Activated T-helper 2 cell treated with anti-CD3 and anti-CD28 coated beads, Interferon-gamma antibody, Interleukin-2, Interleukin-4, amounts not matched to agents 10 μg/mL and 5 μg/mL and 100 μg/mL, durations not matched to agents 14 hours and 24 hours and 36 hours (primary cell): ENCODE measurements around the gene SPACA1. TPM values are rescaled to one million over a fixed set of nuclear protein-coding genes. Genes with fewer than 3 reads are reported as not detected.

ENCODE experiments used
- DNase-seq: peaks from one replicate; pipeline ENCODE4 v3.0.0; 2021; ENCODE audit warnings: low spot score
- H3K27ac Mint-ChIP-seq: one replicate; pipeline ENCODE4 v1.8.0; 2021; ENCODE audit warnings: mixed read lengths
- H3K27me3 Mint-ChIP-seq: one replicate; pipeline ENCODE4 v1.8.0; 2021; ENCODE audit warnings: low read depth, mixed read lengths
- H3K36me3 Mint-ChIP-seq: one replicate; pipeline ENCODE4 v1.8.0; 2021; ENCODE audit warnings: low read depth, mixed read lengths
- H3K4me1 Mint-ChIP-seq: one replicate; pipeline ENCODE4 v1.8.0; 2021; ENCODE audit warnings: low read depth, mixed read lengths
- H3K4me3 Mint-ChIP-seq: one replicate; pipeline ENCODE4 v1.8.0; 2021; ENCODE audit warnings: low read depth, mild to moderate bottlenecking, moderate library complexity, mixed read lengths
- H3K9me3 Mint-ChIP-seq: one replicate; pipeline ENCODE4 v1.8.0; 2021; ENCODE audit warnings: mixed read lengths
- intact Hi-C: fragments of 100-400 bp; cut with micrococcal nuclease; formaldehyde crosslinking; loops from one replicate; pipeline ENCODE4 v1.15.1; 2023
- total RNA-seq: library from RNA; stranded (reverse); gene quantifications from 2 replicates; pipeline ENCODE4 v1.2.3, GENCODE V29; 2022

Gene SPACA1
- total RNA-seq, 1 donor from 2014 or later = not detected

- Mint-ChIP-seq H3K27me3 (no peaks in the 10 kb centered on the region), H3K4me3 (no peak overlapping the region)
These were observed 67.2 kb downstream of the SPACA1 start for GRCh38 chr6:88114838-88115237.

GRCh38 chr6:88115307-88115706, 67.7 kb downstream of the SPACA1 start:
- Mint-ChIP-seq H3K4me3 (no peak overlapping the region), H3K9me3 (no peaks in the 10 kb centered on the region), H3K36me3 (no peaks in the 10 kb centered on the region), H3K4me1 (no peaks in the 10 kb centered on the region), H3K27ac (no peak overlapping the region), H3K27me3 (no peaks in the 10 kb centered on the region)
- intact Hi-C loops = no loop called here
- DNase-seq = no peak

More at GRCh38 chr6:88114838-88115237, 67.2 kb downstream of the SPACA1 start:
- Mint-ChIP-seq H3K36me3 (no peaks in the 10 kb centered on the region), H3K4me1 (no peaks in the 10 kb centered on the region), H3K27ac (no peak overlapping the region), H3K9me3 (no peaks in the 10 kb centered on the region)
- no peak for DNase-seq
- intact Hi-C loops = no loop called here

GRCh38 chr6:88116276-88116675, 68.6 kb downstream of the SPACA1 start:
- H3K4me3 Mint-ChIP-seq = no peak overlapping the region
- no peaks in the 10 kb centered on the region for H3K9me3 Mint-ChIP-seq
- no peaks in the 10 kb centered on the region for H3K4me1 Mint-ChIP-seq
- no peak for DNase-seq
- H3K27me3 Mint-ChIP-seq = no peaks in the 10 kb centered on the region
- no peaks in the 10 kb centered on the region for H3K36me3 Mint-ChIP-seq
- H3K27ac Mint-ChIP-seq = no peak overlapping the region
- intact Hi-C loops = no loop called here

Other genes starting within 250 kb of the SPACA1 start
- gene CNR1, start 118.5 kb downstream of the SPACA1 start, total RNA-seq = not detected in 2 replicates